ENCODE data around the gene SRSF9. TPM values are rescaled to one million over a fixed set of nuclear protein-coding genes. Genes with fewer than 3 reads are reported as not detected.
A peak's percentile ranks its signal among the peaks of the same experiment; 100 is the strongest.

The SRSF9 gene
- total and polyA plus RNA-seq, 2 experiments from 2014 or later: 166 to 263 TPM

GRCh38 chr12:120438495-120439198 lies 30.9 kb downstream of the SRSF9 start:
- no peak for DNase-seq (ENCODE audit: low spot score)
- TF ChIP-seq EZH2 (IDR thresholded peaks at IDR 0.05; ENCODE audit: borderline replicate concordance) (no peak), CTCF (IDR thresholded peaks at IDR 0.05; ENCODE audit: poor library complexity) (no peak)
- H3K27ac ChIP-seq: peak overlapping the region; percentile 53
- 45% methylated on average over 17 of the region's 17 CpGs for WGBS (ENCODE audit: low lambda C conversion rate, missing lambda C conversion rate)
- H3K4me2 ChIP-seq: peak overlapping the region; percentile 83
- no peaks in the 10 kb centered on the region for H3K9me3 ChIP-seq (ENCODE audit: low read depth)
- H3K36me3 ChIP-seq (replicated peaks; ENCODE audit: insufficient read depth, low read depth): no peaks in the 10 kb centered on the region
- peak overlapping the region; percentile 26 for H3K4me3 ChIP-seq
- H3K79me2 ChIP-seq: peaks cover 46% of the 10 kb centered on the region
- H3K27me3 ChIP-seq: no peaks in the 10 kb centered on the region
- H2AFZ ChIP-seq: peak overlapping the region; percentile 19
- no peaks in the 10 kb centered on the region for H3K9me2 ChIP-seq (replicated peaks; ENCODE audit: insufficient read depth)
- peaks cover 22% of the 10 kb centered on the region for H4K20me1 ChIP-seq (ENCODE audit: insufficient read depth, poor library complexity, severe bottlenecking)
- H3K4me1 ChIP-seq (ENCODE audit: insufficient read depth): peaks cover 13% of the 10 kb centered on the region

- peaks cover 13% of the 10 kb centered on the region for H3K4me1 ChIP-seq (ENCODE audit: insufficient read depth)
- peak within 1 kb of the TSS; percentile 83 for H2AFZ ChIP-seq
- peak within 1 kb of the TSS; percentile 53 for H3K27ac ChIP-seq
- peak within 1 kb of the TSS; percentile 56 for H3K4me3 ChIP-seq
- peaks cover 22% of the 10 kb centered on the region for H4K20me1 ChIP-seq (ENCODE audit: insufficient read depth, poor library complexity, severe bottlenecking)
- no peaks in the 10 kb centered on the region for H3K36me3 ChIP-seq (replicated peaks; ENCODE audit: insufficient read depth, low read depth)
- no peak for TF ChIP-seq CTCF (IDR thresholded peaks at IDR 0.05; ENCODE audit: poor library complexity)
- TF ChIP-seq EZH2phosphoT487 (IDR thresholded peaks at IDR 0.05; ENCODE audit: low read depth, severe bottlenecking, unreplicated experiment): no peak
- TF ChIP-seq EZH2 (IDR thresholded peaks at IDR 0.05; ENCODE audit: borderline replicate concordance): no peak
- no peaks in the 10 kb centered on the region for H3K27me3 ChIP-seq
- WGBS (ENCODE audit: low lambda C conversion rate, missing lambda C conversion rate): under 1% methylated on average over 55 of the region's 59 CpGs
- peaks cover 38% of the 10 kb centered on the region for H3K79me2 ChIP-seq
- H3K4me2 ChIP-seq: peak within 1 kb of the TSS; percentile 83
- H3K9me2 ChIP-seq (replicated peaks; ENCODE audit: insufficient read depth): no peaks in the 10 kb centered on the region
- DNase-seq (ENCODE audit: low spot score): peak; percentile 99
- no peaks in the 10 kb centered on the region for H3K9me3 ChIP-seq (ENCODE audit: low read depth)
Measured at GRCh38 chr12:120437735-120438494, 31.6 kb downstream of the SRSF9 start, which contains the start of gene COX6A1. Gene COX6A1 (plus strand): TSS chr12:120438113. CDS start chr12:120438127, 14 bp downstream.

- no peaks in the 10 kb centered on the region for H3K27me3 ChIP-seq
- no peak overlapping the region for H3K4me3 ChIP-seq
- no peaks in the 10 kb centered on the region for H3K79me2 ChIP-seq
- no peak for TF ChIP-seq EZH2phosphoT487 (IDR thresholded peaks at IDR 0.05; ENCODE audit: low read depth, severe bottlenecking, unreplicated experiment)
- no peak for TF ChIP-seq EZH2 (IDR thresholded peaks at IDR 0.05; ENCODE audit: borderline replicate concordance)
- no peak for TF ChIP-seq CTCF (IDR thresholded peaks at IDR 0.05; ENCODE audit: poor library complexity)
- no peak overlapping the region for H2AFZ ChIP-seq
- no peak for DNase-seq (ENCODE audit: low spot score)
- H3K36me3 ChIP-seq (replicated peaks; ENCODE audit: insufficient read depth, low read depth): no peaks in the 10 kb centered on the region
- H3K4me1 ChIP-seq (ENCODE audit: insufficient read depth): no peaks in the 10 kb centered on the region
- no peaks in the 10 kb centered on the region for H3K9me2 ChIP-seq (replicated peaks; ENCODE audit: insufficient read depth)
- no peaks in the 10 kb centered on the region for H4K20me1 ChIP-seq (ENCODE audit: insufficient read depth, poor library complexity, severe bottlenecking)
- H3K27ac ChIP-seq: no peak overlapping the region
- H3K4me2 ChIP-seq: no peak overlapping the region
- whole genome bisulfite sequencing (ENCODE audit: low lambda C conversion rate, missing lambda C conversion rate): 75% methylated on average over 10 of the region's 10 CpGs
- no peaks in the 10 kb centered on the region for H3K9me3 ChIP-seq (ENCODE audit: low read depth)
Measured at GRCh38 chr12:120432772-120433525, 36.6 kb downstream of the SRSF9 start.

Measured in hepatocyte (in vitro differentiated cells).